HG02642 (cell line): ENCODE measurements around the gene MCOLN3.

Experiments
- ATAC-seq: cut with Tn5 transposase; IDR thresholded peaks from one replicate; pipeline ENCODE4 v1.9.1; 2021; ENCODE audit warnings: mild to moderate bottlenecking; ENCODE audit not compliant: unreplicated experiment, poor library complexity

MCOLN3 gene

GRCh38 chr1:85048296-85049064, at the start of gene MCOLN3:
Gene MCOLN3 (minus strand): TSS chr1:85048500. CDS start chr1:85045360, 3,140 bp downstream.
- peak; percentile 76 for ATAC-seq

DNA sequence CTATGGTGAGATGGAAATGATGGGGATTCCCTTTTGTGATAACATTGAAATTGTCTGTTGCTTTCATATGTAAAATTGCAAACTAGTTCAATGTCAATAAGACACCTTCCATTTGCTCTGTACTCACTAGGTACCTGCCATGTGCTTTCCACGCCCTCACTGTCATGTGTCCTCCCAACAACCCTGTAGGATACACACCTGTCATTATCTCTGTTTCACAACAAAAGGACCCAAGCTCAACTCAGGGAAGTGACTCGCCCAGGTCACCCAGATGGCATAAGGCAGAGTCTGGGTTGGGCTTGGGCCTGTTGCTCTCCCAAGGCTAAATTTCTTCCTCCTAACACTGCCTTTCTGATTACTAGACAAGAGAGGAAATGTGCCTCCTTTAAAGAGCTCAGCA, 45.3 kb upstream of the MCOLN3 start:
- ATAC-seq: no peak

DNA sequence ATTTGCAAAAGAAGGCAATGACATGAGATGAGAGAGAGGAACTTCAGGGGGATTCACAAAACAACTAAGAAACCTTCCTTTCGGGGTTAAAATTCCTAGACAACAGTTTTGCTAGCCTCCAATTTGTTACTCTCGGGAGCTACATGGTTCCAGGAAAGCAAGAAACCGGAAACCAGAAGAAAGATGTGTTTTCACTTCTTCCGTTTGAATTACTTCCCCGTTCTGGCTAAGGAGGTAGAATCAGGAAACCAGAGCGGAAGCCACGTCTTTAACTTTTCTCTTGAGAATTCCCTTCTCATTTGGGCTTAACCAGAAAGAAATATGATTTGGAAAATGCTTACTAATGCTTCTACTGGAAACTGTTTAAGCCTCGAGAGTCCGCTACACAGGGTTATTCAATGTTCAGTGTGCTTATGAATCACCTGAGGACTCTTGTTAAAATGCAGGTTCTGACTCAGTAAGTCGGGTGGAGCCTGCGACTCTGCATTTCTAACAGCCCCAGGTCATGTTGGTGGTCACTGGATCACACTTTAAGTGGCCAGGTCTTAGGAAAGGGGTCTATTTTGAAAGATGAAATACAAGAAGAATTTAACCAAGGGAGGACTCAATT, 43.5 kb upstream of the MCOLN3 start:
- peak; percentile 59 for ATAC-seq

- no peak for ATAC-seq
Observed at GRCh38 chr1:85090225-85090624, 41.9 kb upstream of the MCOLN3 start.

GRCh38 chr1:85089203-85089602, 40.9 kb upstream of the MCOLN3 start:
- ATAC-seq: no peak

- no peak for ATAC-seq
Observed at GRCh38 chr1:85088408-85088784, 40.1 kb upstream of the MCOLN3 start.

DNA sequence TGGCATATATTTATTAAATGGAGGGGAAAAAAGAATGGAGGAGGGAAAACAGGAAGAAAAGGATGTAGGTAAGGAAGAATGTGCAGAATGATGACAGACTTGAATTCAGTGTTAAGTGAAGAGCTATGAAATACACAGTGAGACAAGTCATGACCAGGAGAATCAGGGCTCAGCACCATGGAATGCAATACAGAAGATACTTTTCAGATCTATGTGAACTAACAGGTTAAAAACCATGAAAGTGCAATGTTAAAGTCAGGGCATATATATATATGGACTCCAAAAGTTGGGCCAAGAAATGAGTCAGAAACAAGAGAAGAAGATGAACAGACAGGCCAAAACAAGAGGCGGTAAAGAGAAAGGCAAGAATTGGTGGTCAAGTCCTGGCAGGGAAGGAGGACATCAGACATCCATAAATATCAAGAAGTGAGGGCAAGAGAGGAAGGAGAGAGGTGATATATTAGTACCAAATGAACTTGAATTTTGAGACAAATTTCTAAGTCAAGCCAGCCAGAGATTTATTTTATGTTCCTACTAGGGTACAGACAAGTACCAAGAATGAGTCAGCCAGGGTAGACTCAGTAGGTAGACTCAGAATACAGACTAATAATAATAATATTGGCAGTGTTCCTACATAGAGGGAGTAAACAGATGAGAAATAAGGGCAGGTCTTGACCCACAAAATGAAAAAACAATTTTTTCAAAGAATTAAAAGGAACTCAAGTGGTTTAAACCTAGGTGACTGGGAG, 39.5 kb upstream of the MCOLN3 start:
- no peak for ATAC-seq

GRCh38 chr1:85085417-85085816, 37.1 kb upstream of the MCOLN3 start:
- ATAC-seq: no peak

DNA sequence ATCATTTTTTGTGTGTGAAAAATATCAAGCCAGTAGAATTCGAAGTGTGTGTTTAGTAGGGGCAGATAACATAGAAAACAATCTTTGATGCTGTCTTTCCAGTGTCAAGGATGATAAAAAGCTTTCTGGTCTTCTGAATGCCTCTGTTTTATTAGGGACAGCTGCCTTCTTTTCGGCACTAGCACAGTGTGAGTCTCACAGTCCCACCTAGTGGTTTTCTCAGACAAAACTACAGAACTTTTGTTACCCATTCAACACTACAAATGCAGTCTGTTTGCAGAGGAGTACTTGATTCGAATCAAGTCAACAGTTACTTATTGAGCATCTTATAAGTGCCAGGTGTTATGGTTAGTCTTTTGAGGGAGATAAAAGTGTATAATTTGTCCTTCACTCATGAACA, 30.6 kb upstream of the MCOLN3 start:
- no peak for ATAC-seq

GRCh38 chr1:85074365-85074964, 26.2 kb upstream of the MCOLN3 start:
- ATAC-seq: no peak

DNA sequence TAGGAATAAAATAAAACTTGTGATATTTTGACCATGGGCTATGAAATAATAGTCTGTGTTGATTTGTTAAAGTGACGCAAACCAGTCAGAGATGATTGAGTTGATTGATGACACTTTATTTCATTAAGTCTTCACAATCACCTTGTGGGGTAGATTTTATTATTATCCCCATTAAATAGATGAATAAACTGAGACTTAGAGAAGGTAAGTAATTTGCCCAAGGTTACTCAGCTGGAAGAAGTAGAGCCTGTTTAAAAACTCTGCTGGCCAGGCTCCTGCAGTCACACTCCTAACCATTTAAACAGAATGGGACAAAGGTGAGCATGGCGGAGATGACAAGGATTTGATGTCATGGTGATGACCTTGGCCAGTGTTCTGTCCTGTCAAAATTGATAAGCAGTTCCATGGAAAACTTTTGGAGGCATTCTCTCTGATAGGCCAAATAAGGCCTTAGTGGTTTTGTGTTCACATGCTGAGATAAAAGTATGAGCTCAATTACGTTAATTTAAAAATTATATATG, 22.7 kb upstream of the MCOLN3 start:
- no peak for ATAC-seq

DNA sequence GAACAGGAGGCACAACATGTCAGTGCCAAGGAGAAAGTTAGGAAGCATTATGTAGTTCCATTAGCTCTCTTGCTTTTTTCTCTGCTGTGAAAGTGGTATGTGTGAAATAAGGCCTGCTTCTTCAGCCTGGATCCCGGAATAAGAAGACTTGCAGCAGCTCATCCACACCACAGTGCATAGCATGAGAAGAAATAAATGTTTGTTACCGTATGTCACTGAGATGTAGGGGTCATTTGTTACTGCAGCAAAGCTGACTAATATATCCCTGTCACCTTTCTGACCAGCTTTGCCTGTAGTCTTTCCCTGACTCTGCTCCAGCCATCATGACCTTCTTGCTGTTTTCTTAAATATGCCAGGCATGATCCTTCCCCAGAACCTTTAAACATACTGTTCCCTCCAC, 20.5 kb upstream of the MCOLN3 start:
- no peak for ATAC-seq

DNA sequence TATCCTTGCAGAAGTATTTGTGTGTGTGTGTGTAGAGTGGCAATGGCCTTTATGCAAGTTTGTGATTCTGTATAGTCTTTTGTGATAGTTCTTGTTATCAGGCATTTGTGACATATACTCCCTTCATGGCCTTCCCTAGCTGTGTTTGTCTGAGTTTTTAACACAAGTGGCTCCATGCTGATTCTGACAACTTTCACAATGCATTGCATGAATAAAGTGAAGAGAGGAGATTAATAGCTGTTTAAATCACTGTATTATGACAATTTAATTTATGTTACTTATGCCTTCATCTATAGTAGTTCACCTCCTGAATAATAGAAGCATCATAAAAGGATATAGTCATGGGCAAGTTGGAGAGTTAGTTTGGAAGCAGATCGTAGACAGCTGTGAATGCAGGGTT, 17.2 kb upstream of the MCOLN3 start:
- no peak for ATAC-seq

DNA sequence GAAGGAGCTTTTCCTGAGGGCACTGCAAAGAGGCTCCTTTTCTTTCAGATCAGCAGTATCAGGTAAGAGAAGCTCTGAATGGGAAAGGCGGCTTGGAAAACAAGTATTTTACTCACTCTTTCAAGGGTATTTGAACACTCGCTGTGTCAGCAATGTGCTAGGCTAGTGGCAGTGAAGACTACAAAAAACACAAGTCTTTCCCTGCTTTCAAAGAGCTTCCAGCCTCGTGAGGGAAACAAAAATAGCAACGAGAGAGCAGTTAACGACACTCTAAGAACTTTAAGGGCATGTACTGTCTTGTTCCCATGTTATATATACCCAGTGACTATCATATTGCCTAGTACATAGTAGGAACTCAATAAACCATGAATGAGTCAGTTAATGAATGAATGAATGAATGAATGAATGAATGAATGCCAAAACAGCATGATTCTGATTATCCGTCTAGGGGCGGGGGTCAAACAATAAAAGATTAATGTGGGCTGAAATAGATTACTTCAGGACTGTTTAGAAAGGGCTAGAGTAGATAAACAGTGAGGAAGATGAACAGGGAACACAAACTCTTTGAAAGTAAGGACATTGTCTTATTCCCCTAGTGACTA, 14.2 kb upstream of the MCOLN3 start:
- ATAC-seq: no peak

- ATAC-seq: peak; percentile 100
Observed at GRCh38 chr1:85061711-85062424, 13.6 kb upstream of the MCOLN3 start.

DNA sequence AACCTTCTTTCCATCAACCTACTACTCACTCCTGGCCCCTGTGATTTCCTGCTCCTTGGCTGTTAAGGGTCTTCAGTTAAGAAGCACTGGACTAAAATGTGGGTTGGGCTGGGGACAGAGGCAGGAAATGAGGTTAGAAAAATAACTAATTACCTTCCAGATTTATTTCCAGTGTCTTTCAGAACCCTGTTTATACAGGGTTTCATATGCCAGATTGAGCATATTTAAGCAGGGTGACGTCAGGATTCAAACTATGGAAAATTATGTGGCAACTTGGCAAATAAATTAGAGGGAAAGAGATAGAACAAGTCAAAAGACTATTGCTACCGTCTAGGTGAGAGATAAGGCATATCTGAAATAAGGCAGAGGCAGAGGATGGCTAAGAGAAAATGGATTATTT, 11.7 kb upstream of the MCOLN3 start:
- ATAC-seq: no peak

DNA sequence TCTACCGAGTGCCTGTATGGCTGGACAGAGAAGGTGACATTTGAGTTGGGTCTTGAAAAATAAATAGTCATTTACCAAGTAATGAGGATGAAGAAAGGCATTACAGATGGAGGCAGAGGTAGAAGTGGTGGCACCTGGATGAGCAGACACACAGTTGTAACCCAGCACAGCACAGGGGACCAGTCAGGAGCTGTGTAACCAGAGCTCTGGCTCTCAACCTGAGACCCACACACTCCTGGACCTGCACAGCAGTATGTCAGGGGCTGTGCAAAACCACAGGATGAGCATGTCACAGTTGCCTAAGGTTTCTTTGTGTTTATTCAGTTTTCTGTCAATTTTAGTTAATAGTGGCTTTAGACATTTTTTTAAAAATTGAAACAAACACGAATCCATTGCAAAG, 11.3 kb upstream of the MCOLN3 start:
- ATAC-seq: no peak

DNA sequence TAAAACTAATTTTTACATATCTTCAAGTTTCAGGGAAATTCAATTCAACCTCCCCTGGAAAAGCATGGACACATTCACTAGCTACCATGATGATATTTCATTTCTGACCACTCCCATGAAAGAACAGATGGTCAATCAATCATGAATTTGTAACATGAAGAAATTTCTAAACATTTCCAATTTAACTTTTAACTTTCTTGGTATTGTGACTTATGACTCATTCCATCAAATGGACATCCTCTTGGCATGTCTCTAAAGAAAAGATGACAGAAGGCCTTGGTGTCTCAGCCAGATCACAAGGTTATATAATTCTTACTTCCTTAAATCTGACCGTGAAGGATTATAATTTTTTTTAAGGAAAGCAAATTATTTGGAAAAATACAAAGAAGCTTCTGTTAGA, 10.5 kb upstream of the MCOLN3 start:
- no peak for ATAC-seq

DNA sequence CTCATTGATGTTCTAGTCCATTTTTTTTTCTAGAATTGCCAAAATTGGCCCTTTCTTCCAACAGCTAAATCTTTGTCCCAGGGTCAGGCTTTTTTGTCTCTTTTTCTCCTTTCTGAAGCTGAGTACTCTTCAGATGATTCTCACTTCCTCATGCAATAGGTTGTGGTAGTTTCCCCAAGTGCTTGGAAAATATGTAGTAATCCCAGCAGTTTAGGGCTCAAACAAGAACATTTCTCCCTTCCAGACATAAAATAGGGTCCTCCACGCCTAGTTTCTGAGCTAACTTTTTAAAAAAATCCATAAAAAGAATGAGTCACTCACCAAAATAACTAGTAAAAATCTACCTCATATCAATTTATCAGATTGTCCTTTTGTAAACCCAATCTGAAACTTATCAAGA, 10.0 kb upstream of the MCOLN3 start:
- no peak for ATAC-seq

DNA sequence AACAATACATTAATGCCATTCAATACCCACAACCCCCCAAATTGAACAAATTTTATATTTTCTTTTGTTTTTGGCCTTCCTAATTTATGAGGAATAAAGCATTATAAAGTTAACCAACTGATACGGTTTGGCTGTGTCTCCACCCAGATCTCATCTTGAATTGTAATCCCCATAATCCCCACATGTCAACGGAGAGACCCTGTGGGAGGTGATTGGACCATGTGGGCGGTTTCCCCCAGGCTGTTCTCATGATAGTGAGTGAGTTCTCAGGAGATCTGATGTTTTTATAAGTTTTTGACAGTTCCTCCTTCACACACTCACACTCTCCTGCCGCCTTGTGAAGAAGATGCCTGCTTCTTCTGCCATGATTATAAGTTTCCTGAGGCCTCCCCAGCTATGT, 6.4 kb upstream of the MCOLN3 start:
- ATAC-seq: no peak
